Gastrocnemius medialis (tissue), 4 donors: ENCODE results near the gene DNPEP.

ENCODE experiments used
- POLR2A ChIP-seq, 2 donors: fragments of 450-650 bp; IDR thresholded peaks; one replicate each; pipeline ENCODE4 v1.6.1; 2017; ENCODE audit warnings: antibody characterized with exemption in 2 of 2, mild to moderate bottlenecking in 2 of 2, moderate library complexity in 2 of 2
- TF ChIP-seq, protein P1 (sequence below), 5 experiments: fragments of 450-650 bp in 3 of 5; fragments of 200-600 bp in 2 of 5; sonication (generic) in 2 of 5; IDR thresholded peaks in 4 of 5; conservative IDR thresholded peaks in 1 of 5; 1 replicate in 4 of 5; 2 replicates in 1 of 5; pipeline ENCODE4 v1.5.1; 2016 to 2019; ENCODE audit warnings: antibody characterized with exemption in 5 of 5, mild to moderate bottlenecking in 3 of 5, moderate library complexity in 3 of 5

DNA sequence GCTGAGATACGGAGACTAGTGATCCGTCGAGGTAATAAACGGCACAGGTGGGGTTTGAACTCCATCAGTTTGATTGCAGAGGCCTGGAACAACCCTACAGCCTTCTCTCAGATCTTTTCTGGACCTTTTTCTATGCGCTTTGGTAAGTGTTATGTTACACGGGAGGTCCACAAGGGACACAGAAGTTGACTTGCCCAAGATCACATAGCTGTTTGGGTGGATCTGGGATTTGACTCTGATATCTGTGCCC is 1.1 kb upstream of the DNPEP start:
- no peak for TF ChIP-seq POLR2A (IDR thresholded peaks at IDR 0.05)
- TF ChIP-seq, protein P1, sequence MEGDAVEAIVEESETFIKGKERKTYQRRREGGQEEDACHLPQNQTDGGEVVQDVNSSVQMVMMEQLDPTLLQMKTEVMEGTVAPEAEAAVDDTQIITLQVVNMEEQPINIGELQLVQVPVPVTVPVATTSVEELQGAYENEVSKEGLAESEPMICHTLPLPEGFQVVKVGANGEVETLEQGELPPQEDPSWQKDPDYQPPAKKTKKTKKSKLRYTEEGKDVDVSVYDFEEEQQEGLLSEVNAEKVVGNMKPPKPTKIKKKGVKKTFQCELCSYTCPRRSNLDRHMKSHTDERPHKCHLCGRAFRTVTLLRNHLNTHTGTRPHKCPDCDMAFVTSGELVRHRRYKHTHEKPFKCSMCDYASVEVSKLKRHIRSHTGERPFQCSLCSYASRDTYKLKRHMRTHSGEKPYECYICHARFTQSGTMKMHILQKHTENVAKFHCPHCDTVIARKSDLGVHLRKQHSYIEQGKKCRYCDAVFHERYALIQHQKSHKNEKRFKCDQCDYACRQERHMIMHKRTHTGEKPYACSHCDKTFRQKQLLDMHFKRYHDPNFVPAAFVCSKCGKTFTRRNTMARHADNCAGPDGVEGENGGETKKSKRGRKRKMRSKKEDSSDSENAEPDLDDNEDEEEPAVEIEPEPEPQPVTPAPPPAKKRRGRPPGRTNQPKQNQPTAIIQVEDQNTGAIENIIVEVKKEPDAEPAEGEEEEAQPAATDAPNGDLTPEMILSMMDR (IDR thresholded peaks at IDR 0.05 in 4 of 5, conservative IDR thresholded peaks at IDR 0.05 in 1 of 5) = no peak
